Right lobe of liver (tissue), 4 donors: ENCODE measurements around the gene EPB41L3.

ENCODE experiments used
- POLR2A ChIP-seq: fragments of 450-650 bp; IDR thresholded peaks from one replicate; pipeline ENCODE4 v1.6.1; 2017; ENCODE audit warnings: antibody characterized with exemption, mild to moderate bottlenecking
- TF ChIP-seq, protein P1 (sequence below), 4 donors: fragments of 200-600 bp in 3 of 4; fragments of 450-650 bp in 1 of 4; IDR thresholded peaks; one replicate each; pipeline versions ENCODE4 v1.5.1 to v1.8.0; 2016 to 2022; ENCODE audit warnings: antibody characterized with exemption in 4 of 4, mild to moderate bottlenecking in 2 of 4
- donor health status: DM: no; HTN: no; CAD: no.
- donor health status: DM: no; HTN: no; CAD: no.
- donor health status: DM: no; HTN: yes; CAD: no.

GRCh38 chr18:5393779-5394178, 150.0 kb downstream of the EPB41L3 start:
- TF ChIP-seq, protein P1, sequence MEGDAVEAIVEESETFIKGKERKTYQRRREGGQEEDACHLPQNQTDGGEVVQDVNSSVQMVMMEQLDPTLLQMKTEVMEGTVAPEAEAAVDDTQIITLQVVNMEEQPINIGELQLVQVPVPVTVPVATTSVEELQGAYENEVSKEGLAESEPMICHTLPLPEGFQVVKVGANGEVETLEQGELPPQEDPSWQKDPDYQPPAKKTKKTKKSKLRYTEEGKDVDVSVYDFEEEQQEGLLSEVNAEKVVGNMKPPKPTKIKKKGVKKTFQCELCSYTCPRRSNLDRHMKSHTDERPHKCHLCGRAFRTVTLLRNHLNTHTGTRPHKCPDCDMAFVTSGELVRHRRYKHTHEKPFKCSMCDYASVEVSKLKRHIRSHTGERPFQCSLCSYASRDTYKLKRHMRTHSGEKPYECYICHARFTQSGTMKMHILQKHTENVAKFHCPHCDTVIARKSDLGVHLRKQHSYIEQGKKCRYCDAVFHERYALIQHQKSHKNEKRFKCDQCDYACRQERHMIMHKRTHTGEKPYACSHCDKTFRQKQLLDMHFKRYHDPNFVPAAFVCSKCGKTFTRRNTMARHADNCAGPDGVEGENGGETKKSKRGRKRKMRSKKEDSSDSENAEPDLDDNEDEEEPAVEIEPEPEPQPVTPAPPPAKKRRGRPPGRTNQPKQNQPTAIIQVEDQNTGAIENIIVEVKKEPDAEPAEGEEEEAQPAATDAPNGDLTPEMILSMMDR (IDR thresholded peaks at IDR 0.05) = no peak
- TF ChIP-seq POLR2A = no peak
